RWPE1 (cell line): ENCODE results near the gene TSPYL1.
A peak's percentile ranks its signal among the peaks of the same experiment; 100 is the strongest.

Experiments used
- CTCF ChIA-PET: fragments of 350-600 bp; sonication (Branson Sonifier 250); formaldehyde crosslinking; extraction: SDS; loops from one replicate; lab custom pipeline; 2021; lab: Yijun Ruan, JAX
- POLR2A ChIA-PET: fragments of 400-600 bp; formaldehyde crosslinking; extraction: SDS; loops from one replicate; lab custom pipeline; 2020; ENCODE audit warnings: antibody characterized with exemption; ENCODE audit not compliant: low non-redundant PET; lab: Yijun Ruan, JAX
- DNase-seq: peaks from one replicate; pipeline ENCODE4 v3.0.0; 2012; ENCODE audit warnings: low spot score
- H3K27ac ChIP-seq: fragments of 450-650 bp; 2 replicates; pipeline ENCODE4 v1.5.1; 2017
- TF ChIP-seq, protein P1 (sequence below): fragments of 450-650 bp; conservative IDR thresholded peaks from 2 replicates; pipeline ENCODE4 v1.5.1; 2017; ENCODE audit warnings: low read depth, mild to moderate bottlenecking

Gene TSPYL1

DNA sequence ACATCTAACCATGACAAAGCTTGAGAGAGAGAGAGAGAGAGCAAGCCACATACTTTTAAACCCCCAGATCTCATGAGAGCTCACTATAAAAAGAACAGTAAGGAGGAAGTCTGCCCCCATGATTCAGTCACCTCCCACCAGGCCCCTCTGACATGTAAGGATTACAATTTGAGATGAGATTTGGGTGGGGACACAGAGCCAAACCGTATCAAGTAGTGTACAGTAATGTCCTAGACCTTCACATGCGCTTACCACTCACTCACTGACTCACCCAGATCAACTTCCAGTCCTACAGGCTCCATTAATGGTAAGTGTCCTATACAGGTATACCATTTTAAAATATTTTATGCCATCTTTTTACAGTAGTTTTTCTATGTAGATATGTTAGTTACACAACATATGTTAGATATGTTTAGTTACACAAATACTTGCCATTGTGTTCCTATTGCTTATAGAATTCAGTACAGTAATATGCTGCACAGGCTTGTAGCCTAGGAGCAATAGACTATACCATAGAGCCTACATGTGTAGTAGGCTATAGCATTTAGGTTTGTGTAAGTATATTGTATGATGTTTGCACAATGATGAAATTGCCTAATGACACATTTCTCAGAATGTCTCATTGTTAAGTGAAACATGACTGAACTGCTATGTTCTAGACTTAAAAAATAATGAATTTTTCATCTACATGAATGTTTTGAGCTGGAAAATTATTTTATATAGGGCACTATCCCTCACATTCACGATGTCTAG is 11.7 kb downstream of the TSPYL1 start:
- H3K27ac ChIP-seq, result no peak overlapping the region
- TF ChIP-seq, protein P1, sequence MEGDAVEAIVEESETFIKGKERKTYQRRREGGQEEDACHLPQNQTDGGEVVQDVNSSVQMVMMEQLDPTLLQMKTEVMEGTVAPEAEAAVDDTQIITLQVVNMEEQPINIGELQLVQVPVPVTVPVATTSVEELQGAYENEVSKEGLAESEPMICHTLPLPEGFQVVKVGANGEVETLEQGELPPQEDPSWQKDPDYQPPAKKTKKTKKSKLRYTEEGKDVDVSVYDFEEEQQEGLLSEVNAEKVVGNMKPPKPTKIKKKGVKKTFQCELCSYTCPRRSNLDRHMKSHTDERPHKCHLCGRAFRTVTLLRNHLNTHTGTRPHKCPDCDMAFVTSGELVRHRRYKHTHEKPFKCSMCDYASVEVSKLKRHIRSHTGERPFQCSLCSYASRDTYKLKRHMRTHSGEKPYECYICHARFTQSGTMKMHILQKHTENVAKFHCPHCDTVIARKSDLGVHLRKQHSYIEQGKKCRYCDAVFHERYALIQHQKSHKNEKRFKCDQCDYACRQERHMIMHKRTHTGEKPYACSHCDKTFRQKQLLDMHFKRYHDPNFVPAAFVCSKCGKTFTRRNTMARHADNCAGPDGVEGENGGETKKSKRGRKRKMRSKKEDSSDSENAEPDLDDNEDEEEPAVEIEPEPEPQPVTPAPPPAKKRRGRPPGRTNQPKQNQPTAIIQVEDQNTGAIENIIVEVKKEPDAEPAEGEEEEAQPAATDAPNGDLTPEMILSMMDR, result no peak
- CTCF ChIA-PET, result interaction anchor here (0.6 to 1.8 kb wide), 16 partner anchors 10 to 516 kb away, joined by 3 to 23 read pairs (median 3); partner anchors contain the start of gene TSPYL1
- POLR2A ChIA-PET, result interaction anchor here (0.8 kb wide), 1 partner anchor 294 kb away, joined by 3 read pairs; no protein-coding TSS in a partner anchor
- no peak for DNase-seq

GRCh38 chr6:116266803-116267202 is 12.9 kb downstream of the TSPYL1 start:
- DNase-seq, result no peak
- ChIA-PET POLR2A (no interaction called here), CTCF (no interaction called here)
- H3K27ac ChIP-seq, result no peak overlapping the region
- TF ChIP-seq, protein P1, result no peak

- H3K27ac ChIP-seq, result peak overlapping the region; percentile 50
- ChIA-PET CTCF (no interaction called here), POLR2A (no interaction called here)
- no peak for DNase-seq
- TF ChIP-seq, protein P1, result no peak
These were observed 14.5 kb downstream of the TSPYL1 start for GRCh38 chr6:116265041-116265829.

DNA sequence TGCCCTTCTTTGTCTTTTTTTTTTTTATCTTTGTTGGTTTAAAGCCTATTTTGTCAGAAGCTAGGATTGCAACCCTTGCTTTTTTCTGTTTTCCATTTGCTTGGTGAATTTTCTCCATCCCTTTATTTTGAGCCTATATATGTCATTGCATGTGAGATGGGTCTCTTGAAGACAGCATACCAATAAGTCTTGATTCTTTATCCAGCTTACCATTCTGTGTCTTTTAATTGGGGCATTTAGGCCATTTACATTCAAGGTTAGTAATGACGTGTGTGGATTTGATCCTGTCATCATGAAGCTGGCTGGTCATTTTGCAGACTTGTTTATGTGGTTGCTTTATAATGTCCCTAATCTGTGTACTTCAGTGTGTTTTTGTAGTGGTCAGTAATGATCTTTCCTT is 16.4 kb downstream of the TSPYL1 start:
- TF ChIP-seq, protein P1, result no peak
- ChIA-PET POLR2A (no interaction called here), CTCF (no interaction called here)
- no peak overlapping the region for H3K27ac ChIP-seq
- no peak for DNase-seq

DNA sequence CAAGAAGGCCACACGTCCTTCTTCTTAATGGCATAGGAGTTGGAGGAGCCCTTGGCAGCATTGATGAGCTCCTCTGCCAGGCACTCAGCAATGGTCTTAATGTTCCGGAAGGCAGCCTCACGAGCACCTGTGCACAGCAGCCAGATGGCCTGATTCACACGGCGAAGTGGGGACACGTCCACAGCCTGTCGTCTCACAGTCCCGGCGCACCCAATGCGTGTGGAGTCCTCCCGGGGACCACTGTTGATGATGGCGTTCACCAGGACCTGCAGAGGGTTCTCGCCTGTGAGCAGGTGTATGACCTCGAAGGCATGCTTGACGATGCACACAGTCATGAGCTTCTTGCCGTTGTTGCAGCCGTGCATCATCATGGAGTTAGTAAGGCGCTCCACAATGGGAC is 21.2 kb downstream of the TSPYL1 start:
- TF ChIP-seq, protein P1, result no peak
- CTCF ChIA-PET, result interaction anchor here (0.7 to 1.1 kb wide), 2 partner anchors 10 to 13 kb away, joined by 4 read pairs; no protein-coding TSS in a partner anchor
- no peak overlapping the region for H3K27ac ChIP-seq
- no peak for DNase-seq
- POLR2A ChIA-PET, result no interaction called here

GRCh38 chr6:116256694-116257093 is 23.0 kb downstream of the TSPYL1 start:
- TF ChIP-seq, protein P1, result no peak
- no peak for DNase-seq
- POLR2A ChIA-PET, result no interaction called here
- H3K27ac ChIP-seq, result no peak overlapping the region
- CTCF ChIA-PET, result interaction anchor here (0.6 to 2.5 kb wide), 2 partner anchors 12 to 75 kb away, joined by 3 to 7 read pairs; no protein-coding TSS in a partner anchor
